ENCODE results near the gene POTEB3.
"Not testable (repeated sequence)": the region's sequence is repeated elsewhere in the genome, so short reads cannot be mapped to it uniquely, and the experiment has no call there.

POTEB3 gene

GRCh38 chr15:21440399-21440798 lies at the start of gene POTEB3:
POTEB3 (minus strand) TSS chr15:21440499; CDS start chr15:21440011, 488 bp downstream.
- not testable (repeated sequence) for DNase-seq

GRCh38 chr15:21453683-21454082 lies 13.4 kb upstream of the POTEB3 start:
- not testable (repeated sequence) for DNase-seq

GRCh38 chr15:21451920-21452563 lies 11.7 kb upstream of the POTEB3 start:
- not testable (repeated sequence) for DNase-seq

GRCh38 chr15:21451487-21451886 lies 11.2 kb upstream of the POTEB3 start:
- DNase-seq = not testable (repeated sequence)

GRCh38 chr15:21407366-21407765 lies 32.9 kb downstream of the POTEB3 start:
- DNase-seq = not testable (repeated sequence)

- DNase-seq = not testable (repeated sequence)
Observed at GRCh38 chr15:21401531-21401930, 38.8 kb downstream of the POTEB3 start.

GRCh38 chr15:21399111-21399510 lies 41.2 kb downstream of the POTEB3 start:
- DNase-seq = not testable (repeated sequence)

- not testable (repeated sequence) for DNase-seq
Observed at GRCh38 chr15:21398511-21398910, 41.8 kb downstream of the POTEB3 start.

GRCh38 chr15:21397656-21398055 lies 42.6 kb downstream of the POTEB3 start:
- DNase-seq = not testable (repeated sequence)

GRCh38 chr15:21397186-21397585 lies 43.1 kb downstream of the POTEB3 start:
- DNase-seq = not testable (repeated sequence)

- not testable (repeated sequence) for DNase-seq
Observed at GRCh38 chr15:21385961-21386360, 54.3 kb downstream of the POTEB3 start.

GRCh38 chr15:21383866-21384485 lies 56.3 kb downstream of the POTEB3 start:
- DNase-seq = not testable (repeated sequence)

- DNase-seq = not testable (repeated sequence)
Observed at GRCh38 chr15:21373682-21374081, 66.6 kb downstream of the POTEB3 start.

GRCh38 chr15:21369177-21369576 lies 71.1 kb downstream of the POTEB3 start:
- DNase-seq = not testable (repeated sequence)

- DNase-seq = not testable (repeated sequence)
Observed at GRCh38 chr15:21368625-21369024, 71.7 kb downstream of the POTEB3 start.
